GM21619 (cell line): ENCODE results near the gene REN.

Experiments
- ATAC-seq: cut with Tn5 transposase; IDR thresholded peaks from one replicate; pipeline ENCODE4 v1.9.1; 2021; ENCODE audit not compliant: unreplicated experiment

The REN gene

DNA sequence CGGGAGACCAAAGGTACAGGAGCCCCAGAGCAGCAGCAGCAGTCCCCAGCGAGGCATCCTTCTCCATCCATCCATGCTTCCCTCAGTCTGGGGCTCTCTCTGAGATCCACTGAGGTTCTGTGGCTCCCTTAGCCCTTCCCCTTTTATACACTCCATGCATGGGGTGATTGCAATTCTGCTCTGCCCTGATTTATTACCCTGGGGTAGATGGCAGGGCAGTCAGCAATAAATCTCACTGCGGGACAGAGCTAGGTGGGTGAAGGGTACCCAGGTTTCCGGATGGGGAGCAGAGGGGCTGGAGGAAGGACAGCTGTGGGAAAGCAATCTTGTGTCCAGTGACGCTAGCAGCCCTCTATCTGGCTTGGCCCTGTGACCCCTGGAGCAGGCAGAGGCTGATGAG is at the start of gene REN:
Gene REN (minus strand): TSS at position 119 of the 400 bp plus-strand sequence. CDS start 44 bp downstream, at position 75.
- no peak for ATAC-seq

DNA sequence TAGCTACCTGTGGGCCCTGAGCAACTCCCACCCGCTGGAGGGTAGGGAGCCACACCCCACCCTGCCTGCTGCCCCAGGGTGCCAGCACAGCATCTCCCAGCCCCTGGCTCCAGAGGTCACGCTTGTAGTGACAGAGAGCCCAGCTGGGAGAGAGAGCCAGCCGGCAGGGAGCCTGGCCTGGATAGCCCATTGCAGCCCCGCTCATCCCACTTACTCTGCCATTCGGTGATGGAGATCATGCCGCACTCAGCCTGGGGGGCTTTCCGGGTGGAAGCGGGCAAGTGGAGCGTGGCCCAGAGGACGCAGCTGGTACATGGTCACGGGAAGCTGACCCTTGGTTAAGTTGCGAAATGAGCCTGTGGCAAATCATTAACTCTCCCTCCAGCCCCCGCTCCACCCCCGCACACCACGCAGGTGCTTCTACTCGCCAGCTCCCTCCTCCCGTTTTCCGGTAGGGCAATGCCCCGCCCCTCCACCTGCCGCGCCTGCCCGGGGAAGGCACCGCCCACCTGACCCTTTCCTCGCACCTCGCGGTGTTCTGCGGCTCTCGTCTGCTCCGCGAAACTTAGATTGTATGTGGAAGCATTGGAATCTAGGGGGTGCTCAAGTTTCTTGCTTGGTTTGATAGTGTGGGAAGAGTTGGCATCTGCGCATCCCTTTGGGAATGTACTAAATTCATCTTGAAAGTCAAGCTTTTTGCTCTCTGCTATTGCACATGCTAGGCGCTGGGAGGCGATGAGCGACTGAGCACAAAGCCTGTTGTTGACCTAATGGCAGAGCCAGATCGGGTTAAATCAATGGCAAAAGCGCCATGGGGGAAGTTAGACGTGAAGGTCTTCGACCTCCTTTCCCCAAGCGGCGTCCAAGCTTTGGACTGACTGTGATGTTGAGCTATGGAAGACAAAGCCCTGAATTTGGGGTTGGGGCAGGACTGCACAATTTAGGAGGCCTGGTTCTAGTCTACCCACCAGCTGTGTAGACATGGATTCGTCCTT is 47.8 kb upstream of the REN start, which contains the start of gene GOLT1A:
Gene GOLT1A (minus strand): TSS at position 321 of the 995 bp plus-strand sequence. CDS start 82 bp downstream, at position 239.
- peak; percentile 78 for ATAC-seq

DNA sequence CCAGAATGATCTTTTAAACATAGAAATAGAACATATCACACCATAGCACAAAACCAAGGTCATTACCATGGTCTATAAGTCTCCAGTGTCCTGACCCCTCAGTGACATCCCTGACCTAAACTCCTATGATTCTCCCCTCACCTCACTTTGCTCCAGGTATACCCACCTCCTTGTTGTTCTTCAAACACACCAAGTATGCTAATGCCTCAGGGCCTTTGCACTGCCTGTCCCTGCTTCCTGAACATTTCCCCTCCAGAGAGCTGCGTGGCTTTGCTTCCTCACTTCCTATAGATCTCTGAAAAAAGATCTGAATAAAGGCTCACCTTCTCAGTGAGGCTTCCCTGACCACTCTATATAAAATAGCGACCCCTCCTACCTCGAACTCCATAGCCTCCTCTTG is 46.6 kb upstream of the REN start:
- ATAC-seq, result no peak

DNA sequence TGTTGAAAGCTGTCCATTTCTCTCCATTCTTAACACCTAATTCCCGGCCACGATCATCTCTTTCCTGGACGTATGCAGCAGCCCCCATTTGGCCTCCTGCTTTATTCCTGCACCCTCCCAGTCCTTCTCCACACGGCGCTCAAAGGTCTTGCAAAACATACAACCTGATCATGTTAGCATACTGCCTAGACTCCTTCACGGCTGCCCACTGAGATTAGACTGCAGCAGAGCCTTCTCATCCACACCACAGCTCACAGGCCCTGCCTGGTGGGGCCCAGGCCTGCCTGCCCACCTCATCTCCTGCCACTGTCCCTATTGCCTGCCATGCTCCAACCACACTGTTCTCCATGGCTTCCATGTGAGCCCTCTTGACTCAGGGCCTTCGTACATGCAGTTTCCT is 44.9 kb upstream of the REN start:
- no peak for ATAC-seq

DNA sequence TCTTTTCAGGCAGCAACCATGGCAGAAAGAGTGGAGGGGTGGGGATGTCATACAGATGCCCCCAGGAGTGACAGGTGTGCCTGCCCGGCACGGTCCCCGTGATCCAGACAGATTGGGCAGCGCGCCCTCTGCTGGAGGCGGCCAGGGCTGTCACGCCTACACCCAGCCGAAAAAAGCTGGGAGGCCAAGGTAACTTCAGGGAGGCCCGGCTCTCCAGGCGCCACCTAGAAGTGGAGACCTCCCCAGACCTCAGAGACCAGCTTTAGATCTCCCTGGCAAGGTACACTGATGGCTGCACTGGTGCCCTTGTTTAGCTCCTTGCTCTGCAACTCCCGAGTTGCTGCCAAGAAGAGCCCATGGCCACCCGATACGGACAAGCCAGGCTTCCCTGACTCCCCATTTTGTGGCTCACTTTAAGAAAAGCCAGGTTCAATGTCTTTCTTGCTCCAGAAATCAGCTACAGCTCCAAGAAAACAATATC is 41.0 kb upstream of the REN start:
- no peak for ATAC-seq

DNA sequence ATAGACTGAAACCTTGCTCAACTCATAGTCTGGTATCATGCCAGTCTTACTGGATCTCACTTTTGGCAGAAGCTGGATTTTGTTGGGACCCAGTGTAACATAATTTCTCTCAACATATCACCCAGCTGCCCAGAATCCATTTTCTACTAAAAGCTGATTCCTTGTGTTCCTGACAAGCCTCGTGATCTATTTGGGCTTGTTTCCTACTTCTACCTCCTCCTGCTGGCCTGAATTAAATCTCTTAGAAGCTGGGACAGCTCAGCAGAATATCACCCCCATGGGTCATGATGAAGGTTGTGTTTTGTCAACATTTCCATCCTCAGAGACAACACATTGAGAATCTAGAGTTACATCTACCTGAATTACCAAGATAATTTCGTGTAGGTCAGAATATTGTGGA is 40.0 kb upstream of the REN start:
- ATAC-seq, result no peak

DNA sequence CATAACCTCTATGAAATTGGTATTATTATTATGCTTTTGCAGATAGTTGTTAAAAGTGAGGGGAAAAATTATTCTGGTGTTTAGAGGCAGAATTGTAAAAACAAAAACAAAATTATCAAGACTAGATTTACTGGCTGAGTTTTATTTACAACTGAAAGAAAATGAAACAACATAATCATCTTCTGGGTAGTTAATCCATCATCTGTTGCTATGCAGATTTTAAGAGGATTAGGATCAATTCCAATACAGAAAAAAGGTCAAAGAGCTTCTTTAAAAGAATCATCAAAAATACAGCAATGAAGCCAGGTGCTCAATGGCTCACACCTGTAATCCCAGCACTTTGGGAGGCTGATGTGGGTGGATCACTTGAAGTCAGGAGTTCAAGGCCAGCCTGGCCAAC is 39.3 kb upstream of the REN start:
- ATAC-seq, result no peak

DNA sequence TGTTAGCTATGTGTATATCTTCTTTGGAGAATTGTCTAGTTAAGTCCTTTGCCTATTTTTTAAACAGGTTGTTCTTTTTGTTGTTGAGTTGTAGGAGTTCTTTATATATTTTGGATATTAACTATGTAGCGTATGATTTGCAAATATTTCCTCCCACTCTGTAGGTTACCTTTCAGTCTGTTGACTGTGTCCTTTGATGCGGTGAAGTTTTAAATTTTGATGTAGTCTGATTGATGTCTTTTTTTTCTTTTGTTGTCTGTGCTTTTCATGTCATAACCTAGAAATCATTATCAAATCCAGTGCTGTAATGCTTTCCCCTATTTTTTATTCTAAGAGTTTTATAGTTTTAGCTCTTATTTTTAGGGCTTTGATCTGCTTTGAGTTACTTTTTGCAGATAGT is 38.8 kb upstream of the REN start:
- ATAC-seq, result no peak

DNA sequence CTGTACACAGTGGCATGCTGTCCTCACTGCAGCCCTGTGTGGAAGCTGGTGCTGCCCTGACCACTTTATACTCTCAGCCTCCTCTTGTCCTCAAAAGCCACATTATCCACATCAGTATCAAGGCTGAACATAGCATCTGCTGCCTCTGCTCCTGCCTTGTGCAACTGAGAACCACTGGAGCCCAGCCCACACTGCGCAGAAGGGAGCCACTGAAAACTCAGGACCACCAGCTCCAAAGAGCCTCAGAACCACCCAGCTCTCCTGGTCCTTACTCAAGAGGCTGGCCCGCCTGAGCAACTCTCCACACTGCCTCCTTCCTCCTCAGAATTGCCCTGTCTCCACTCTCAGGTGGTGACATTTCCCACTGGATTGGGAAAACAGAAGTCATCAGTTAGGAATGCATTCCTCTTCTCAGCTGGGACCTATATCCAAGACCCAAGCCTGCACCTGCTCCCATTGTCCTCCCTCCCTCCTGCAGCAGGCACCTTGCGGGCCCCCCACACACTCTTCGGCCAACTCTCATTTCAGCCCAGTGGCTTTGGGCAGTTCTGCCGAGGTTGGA is 37.1 kb upstream of the REN start:
- no peak for ATAC-seq

DNA sequence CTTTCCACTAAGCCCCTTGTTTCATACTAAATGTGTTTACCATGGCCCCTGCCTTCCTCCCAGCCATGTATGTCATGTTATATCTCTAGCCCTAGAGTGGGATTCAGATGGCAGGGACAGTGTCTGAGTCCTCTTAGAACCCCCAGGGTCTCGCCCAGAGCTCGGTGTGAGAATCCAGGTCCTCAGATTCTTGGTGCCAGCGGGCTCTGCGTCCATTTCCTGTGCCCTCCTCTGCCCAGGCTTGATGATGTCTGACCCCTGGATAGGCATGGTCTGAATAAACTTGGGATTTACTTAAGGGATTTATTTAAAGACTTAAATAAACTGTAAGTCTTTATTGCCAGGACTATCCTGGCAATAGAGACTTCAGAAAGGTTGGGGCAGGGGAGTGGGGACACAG is 36.3 kb upstream of the REN start:
- ATAC-seq, result no peak

DNA sequence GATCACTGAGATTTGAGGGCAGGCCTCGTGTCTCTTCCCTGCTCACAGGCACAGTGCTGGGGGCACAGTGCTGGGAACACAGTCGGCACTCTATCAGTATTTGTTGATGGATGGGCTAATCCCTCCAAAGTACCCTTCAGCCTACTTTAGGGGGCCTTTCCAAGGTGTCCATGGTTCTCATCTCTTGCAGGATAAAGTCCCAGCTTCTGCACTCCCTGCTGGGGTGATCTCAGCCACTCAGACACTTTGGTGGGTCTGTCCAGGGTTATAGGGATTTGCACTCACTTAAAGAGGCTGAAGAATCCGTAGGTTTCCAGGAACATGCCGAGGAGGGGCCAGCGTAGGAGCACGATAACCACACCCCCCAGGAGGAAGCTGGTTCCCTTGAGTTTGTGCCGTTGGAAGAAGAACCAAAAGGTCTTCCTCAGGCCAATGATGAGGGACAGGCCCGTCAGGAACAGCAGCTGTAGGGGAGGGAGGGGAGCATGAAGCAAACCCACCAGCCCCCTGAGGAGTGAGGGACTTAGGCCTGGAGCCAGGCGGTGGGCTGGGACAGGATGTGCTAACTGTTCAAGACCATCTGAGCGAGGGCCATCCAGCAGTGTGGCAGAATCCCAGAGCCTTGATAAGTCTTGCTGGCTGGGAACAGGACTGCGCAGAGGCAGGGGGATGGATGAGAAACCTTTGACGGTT is 35.4 kb upstream of the REN start:
- ATAC-seq, result no peak

DNA sequence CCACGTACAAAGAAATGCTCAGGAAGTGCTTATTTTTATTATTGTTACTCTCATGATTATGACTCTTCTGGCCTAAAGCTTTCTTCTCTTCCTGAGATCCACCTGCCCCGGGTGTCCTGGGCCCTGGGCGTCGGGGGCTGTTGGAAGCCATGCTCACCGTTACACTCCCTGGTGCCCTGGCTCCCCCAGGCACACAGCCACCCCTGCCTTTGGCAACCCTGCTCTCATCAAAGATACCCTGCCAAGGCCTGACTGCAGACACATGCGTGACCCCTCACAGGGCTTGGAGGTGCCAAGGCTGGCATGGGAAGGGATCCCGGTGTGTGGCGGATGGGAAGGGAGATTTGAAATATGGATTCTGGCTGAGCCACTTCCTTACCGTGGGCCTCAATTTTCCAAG is 33.4 kb upstream of the REN start:
- ATAC-seq, result no peak

DNA sequence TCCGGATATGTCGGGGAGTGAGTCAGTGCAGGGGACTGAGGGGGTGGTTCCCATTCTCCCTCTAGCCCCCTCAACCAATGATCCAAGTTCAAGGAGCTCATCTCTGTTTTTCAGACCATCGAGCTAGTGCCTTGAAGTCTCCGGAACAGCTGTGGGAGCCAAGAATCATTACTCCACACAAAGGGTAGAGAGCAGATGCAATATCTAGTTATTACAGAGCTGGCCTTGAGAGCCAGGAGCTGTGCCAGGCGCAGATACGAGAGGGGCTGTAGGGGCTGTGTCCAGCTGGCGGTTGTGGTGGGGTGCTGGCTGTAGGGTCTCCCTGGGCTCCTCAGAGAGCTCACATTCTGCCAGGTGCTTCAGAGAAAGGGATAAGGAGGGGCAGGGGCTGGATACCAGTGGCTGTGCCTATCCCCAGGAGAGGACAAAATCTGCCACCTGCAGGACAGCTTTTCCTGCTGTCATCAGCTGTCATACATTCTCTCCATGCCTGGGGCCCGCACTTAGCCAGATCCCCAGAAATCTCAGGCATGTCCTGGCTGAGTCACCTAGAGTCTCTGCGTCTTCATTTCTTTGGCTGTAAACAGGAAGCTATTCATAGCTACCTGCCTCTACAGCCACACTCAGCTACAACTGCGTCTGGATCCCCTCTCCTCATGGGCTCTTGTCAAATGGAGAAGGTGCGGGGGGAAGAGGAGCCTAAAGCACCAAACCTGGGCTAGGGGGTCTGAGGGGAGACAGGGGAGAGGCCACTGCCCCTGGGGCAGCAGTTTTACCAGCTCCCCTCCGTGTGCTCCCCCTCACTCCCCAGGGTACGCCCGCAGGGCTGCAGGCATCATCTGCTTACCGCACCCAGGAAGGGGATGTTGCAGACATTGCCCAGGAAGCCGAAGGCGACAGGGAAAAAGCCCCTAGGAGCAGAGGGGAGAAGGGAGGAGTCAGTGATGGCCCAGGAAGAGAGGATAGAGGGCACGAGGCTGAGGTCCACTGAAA is 32.5 kb upstream of the REN start:
- ATAC-seq, result no peak

DNA sequence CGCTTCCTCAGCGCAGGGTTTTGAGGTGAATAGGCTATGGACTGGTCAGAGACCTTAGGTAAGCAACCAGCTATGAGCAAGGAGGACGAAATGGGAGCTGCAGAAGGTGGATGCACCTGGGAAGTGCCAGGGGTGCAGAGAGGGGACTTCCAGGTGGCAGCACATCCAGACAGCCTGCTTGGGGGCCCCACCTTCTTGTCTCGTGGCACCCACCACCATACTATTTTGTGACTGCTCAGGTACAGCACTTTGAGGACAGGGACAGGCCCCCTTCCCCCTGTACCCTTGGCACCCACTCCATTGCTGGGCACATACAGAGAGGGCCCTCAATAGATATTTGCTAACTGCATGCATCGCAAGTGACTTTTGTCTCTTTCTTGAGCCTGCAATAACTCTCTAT is 30.9 kb upstream of the REN start:
- no peak for ATAC-seq

DNA sequence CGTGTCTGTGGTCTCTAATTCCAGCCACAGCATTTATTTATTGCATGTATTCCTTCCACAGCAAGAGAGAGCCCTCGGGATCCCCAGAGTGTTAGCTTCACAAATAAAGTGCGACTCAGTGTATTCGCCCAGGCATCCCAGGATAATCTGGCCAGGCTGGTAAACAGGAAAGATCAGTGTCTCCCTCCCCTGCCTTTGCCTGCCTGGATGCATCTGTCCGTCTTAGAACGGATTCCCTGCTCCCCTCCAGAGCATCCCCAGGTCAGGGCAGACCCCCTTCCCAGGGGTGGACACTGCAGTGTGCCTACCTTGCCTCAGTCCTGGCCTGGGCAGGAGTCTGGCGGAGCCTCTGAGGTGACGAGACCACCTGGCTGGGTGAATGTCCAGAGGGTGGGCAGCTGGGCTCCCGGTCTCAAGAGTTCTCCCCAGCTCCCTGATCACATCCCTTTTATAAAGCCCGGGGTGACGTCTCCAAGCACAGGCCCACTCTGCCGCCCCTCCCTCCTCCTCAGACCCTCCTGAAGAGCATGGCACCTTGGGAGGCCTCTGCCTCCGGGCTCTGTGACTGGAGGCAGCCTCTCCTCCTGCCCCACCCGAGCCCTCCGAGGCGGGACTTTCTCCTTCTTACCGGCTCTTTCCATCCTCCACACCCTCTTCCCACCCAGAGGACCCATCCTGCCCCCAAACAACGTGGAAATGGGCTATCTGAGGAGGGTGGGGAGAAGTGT is 30.1 kb upstream of the REN start, which contains the start of gene KISS1:
Gene KISS1 (minus strand): TSS at position 424 of the 728 bp plus-strand sequence. CDS start 3,615 bp downstream, outside the sequence.
- no peak for ATAC-seq

DNA sequence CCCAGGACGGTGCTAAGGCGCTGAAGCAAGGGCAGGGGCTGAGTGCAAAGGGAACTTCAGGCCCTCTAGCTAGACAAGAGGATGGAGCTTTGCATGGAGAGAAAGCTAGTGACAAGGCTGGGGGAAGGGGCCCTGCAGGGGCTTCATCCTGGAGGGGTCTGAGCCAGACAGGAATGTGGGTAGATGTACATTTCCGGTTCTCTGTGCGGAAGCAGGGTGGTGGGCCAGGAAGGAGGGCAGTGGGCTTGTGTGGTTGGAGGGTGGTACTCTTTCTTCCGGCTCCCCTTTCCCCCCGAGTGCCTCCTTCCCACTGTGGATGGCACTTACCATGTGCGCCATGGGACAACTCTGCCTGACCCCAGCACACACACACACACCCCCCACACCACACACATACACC is 28.6 kb upstream of the REN start:
- ATAC-seq, result no peak

DNA sequence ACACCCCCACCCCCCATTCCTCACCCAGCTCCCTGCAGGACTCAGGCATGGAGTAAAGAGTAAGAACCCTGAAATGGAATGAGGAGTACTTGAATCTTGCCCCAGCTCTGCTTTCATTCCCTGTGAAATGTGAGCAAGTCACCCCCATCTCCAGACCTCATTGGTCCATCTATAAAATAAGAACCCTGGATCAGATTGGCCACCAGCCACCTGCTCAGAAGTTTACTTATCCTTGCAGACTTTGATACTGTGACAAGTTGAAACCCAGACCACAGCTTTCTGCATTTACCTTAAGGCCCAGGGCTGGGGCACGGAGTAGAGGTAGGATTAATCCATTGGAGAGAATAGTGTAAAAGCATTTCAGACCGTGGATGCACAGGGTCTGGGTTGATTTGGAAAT is 27.9 kb upstream of the REN start:
- ATAC-seq, result no peak

DNA sequence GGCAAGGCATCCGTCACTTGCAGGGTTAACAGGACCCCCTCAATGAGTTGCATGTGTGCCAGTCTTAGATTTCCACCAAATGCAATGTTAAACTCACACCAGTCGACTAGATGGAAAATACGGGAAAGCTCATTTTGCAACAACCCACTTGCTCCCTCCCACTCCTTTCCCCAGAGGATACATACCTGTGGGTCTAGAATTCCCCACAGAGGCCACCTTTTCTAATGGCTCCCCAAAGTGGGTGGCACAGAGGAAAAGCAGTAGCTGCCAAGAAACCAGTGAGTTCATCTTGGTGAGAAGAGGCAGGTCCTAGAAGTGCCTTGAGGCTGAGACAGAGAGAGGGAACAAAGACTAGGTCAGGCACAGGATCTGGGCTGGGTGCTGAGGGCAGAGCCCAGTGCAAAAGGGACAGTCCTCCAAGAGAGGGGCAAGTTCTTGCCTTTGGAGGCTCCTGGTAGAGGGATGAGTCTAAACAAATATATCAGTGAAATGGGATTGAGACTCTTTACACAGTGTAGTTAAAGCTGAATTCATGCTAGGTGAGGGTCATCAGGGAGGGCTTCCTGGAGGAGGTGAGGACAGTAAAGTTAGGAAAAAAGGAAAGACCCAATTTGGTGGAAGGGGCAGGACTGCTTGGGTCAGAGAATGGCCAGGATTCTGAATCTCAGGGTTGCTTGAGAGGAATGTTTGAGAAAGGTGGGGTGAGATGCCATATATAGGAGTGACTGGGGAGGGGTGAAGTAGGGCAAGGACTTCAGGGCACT is 26.6 kb upstream of the REN start:
- no peak for ATAC-seq

DNA sequence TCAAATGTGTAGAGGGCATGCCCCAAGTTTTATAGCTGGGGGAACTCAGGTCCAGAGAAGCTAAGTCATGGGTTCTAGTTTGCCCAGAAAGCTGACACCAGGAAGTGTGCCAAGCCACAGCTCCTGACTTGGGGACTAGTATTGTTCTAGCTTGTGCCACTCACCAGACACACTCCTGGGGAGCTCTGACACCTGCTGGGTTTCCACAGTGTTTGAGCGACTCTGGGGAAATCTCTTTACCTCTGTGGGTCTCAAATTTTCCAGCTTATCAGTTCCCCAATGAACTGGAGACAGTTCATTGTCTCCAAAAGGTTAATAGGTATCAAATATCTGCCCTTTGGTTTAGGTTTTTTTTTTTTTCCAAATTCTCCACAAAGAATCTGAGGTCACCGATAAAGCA is 25.9 kb upstream of the REN start:
- ATAC-seq, result no peak
